ENCODE measurements around the gene PARP1. TPM values are rescaled to one million over a fixed set of nuclear protein-coding genes. Genes with fewer than 3 reads are reported as not detected.

The PARP1 gene
- polyA plus RNA-seq, 1 experiment = 111 TPM

DNA sequence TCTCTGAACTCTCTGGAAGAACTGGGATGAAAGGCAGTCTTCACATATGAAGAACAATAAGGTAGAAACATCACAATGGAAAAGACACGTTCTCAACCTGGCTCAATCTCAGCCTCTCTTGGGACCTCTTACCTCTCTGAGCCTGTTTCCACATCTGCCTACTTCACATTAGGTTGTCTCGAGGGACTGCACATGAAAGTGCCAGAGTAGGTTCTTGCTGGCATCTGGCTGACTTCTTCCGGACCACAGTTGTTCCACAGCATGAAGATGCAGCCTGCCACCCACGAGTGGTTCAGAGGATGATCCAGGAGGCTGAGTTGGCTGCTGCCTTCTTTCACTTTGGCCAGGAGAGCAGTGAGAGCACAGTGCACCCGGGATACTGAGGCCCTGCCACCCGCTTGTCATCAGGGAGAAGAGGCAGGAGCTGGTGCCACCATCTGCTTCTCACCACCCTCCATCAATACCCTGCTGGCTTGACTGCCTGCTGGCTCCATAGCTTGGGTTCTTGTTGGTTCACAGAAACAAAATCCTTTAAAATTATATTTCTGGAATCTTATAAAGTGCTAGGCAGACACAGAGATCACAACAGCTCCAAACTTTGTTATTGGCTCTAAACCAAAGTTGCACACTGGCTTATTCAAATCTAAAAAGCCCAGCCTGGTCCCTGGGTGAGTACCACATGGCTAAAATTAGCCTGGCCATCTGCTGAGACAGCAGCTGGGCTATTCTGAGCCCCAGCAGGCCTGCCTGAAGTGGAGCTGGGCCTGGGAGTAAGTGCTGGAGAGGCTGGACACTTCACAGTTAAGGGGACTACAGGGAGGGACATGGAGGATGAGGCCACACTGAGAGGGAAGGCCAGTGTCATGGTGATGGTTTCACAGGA is 52.0 kb downstream of the PARP1 start:
- Histone ChIP-seq H3K27ac (ENCODE audit: low read depth, low read length) (no peak overlapping the region), H3K9me3 (ENCODE audit: control insufficient read depth, insufficient read depth, low read length) (no peaks in the 10 kb centered on the region), H3K4me3 (ENCODE audit: low read depth, low read length) (no peak overlapping the region), H3K27me3 (ENCODE audit: control insufficient read depth, insufficient read depth, low read length) (no peaks in the 10 kb centered on the region)
- POLR2A ChIA-PET = no interaction called here
- DNase-seq (ENCODE audit: low read depth, low spot score) = no peak
- TF ChIP-seq, protein P1, sequence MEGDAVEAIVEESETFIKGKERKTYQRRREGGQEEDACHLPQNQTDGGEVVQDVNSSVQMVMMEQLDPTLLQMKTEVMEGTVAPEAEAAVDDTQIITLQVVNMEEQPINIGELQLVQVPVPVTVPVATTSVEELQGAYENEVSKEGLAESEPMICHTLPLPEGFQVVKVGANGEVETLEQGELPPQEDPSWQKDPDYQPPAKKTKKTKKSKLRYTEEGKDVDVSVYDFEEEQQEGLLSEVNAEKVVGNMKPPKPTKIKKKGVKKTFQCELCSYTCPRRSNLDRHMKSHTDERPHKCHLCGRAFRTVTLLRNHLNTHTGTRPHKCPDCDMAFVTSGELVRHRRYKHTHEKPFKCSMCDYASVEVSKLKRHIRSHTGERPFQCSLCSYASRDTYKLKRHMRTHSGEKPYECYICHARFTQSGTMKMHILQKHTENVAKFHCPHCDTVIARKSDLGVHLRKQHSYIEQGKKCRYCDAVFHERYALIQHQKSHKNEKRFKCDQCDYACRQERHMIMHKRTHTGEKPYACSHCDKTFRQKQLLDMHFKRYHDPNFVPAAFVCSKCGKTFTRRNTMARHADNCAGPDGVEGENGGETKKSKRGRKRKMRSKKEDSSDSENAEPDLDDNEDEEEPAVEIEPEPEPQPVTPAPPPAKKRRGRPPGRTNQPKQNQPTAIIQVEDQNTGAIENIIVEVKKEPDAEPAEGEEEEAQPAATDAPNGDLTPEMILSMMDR (IDR thresholded peaks at IDR 0.05; ENCODE audit: low read depth, low read length) = no peak
- CTCF ChIA-PET = interaction anchor here (0.9 to 1.7 kb wide), 2 partner anchors 52 to 230 kb away, joined by 4 read pairs; partner anchors contain the start of gene PARP1

- DNase-seq (ENCODE audit: low read depth, low spot score) = no peak
- CTCF ChIA-PET = interaction anchor here (1.7 kb wide), 1 partner anchor 53 kb away, joined by 4 read pairs; the partner anchor contains the start of gene PARP1
- POLR2A ChIA-PET = no interaction called here
- TF ChIP-seq, protein P1 (IDR thresholded peaks at IDR 0.05; ENCODE audit: low read depth, low read length) = no peak
- H3K9me3 ChIP-seq (ENCODE audit: control insufficient read depth, insufficient read depth, low read length) = no peaks in the 10 kb centered on the region
- H3K27ac ChIP-seq (ENCODE audit: low read depth, low read length) = no peak overlapping the region
- no peaks in the 10 kb centered on the region for H3K27me3 ChIP-seq (ENCODE audit: control insufficient read depth, insufficient read depth, low read length)
- no peak overlapping the region for H3K4me3 ChIP-seq (ENCODE audit: low read depth, low read length)
Measured at GRCh38 chr1:226355016-226355415, 52.9 kb downstream of the PARP1 start.

GRCh38 chr1:226353698-226354525 is 54.0 kb downstream of the PARP1 start:
- POLR2A ChIA-PET = no interaction called here
- H3K27me3 ChIP-seq (ENCODE audit: control insufficient read depth, insufficient read depth, low read length) = no peaks in the 10 kb centered on the region
- DNase-seq (ENCODE audit: low read depth, low spot score) = no peak
- TF ChIP-seq, protein P1 (IDR thresholded peaks at IDR 0.05; ENCODE audit: low read depth, low read length) = no peak
- H3K9me3 ChIP-seq (ENCODE audit: control insufficient read depth, insufficient read depth, low read length) = no peaks in the 10 kb centered on the region
- no peak overlapping the region for H3K4me3 ChIP-seq (ENCODE audit: low read depth, low read length)
- CTCF ChIA-PET = interaction anchor here (1.1 to 1.2 kb wide), 2 partner anchors 21 to 228 kb away, joined by 3 read pairs; no protein-coding TSS in a partner anchor
- no peak overlapping the region for H3K27ac ChIP-seq (ENCODE audit: low read depth, low read length)

DNA sequence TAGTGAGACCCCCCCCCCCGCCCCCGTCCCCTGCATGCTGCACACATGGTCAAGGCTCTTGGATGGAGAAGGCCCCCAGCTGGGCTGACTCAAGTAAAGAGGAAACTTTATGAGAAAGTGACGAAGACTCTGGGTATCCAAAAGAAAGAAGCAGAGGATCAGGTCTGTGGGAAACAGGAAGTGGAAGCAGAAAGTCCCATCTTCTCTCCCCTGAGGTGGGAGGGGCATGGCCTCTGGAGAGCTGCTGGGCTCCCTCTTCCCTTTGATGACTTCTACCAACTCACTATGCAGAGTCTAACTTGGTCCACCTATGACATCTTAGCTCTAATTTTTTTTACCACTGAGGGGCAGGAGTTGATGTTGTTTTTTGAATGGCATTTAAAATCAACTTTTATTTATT is 56.2 kb downstream of the PARP1 start:
- TF ChIP-seq, protein P1 (IDR thresholded peaks at IDR 0.05; ENCODE audit: low read depth, low read length) = no peak
- POLR2A ChIA-PET = no interaction called here
- Histone ChIP-seq H3K4me3 (ENCODE audit: low read depth, low read length) (no peak overlapping the region), H3K9me3 (ENCODE audit: control insufficient read depth, insufficient read depth, low read length) (no peaks in the 10 kb centered on the region), H3K27me3 (ENCODE audit: control insufficient read depth, insufficient read depth, low read length) (no peaks in the 10 kb centered on the region), H3K27ac (ENCODE audit: low read depth, low read length) (no peak overlapping the region)
- CTCF ChIA-PET = no interaction called here
- DNase-seq (ENCODE audit: low read depth, low spot score) = no peak

- Histone ChIP-seq H3K4me3 (ENCODE audit: low read depth, low read length) (no peak overlapping the region), H3K9me3 (ENCODE audit: control insufficient read depth, insufficient read depth, low read length) (no peaks in the 10 kb centered on the region), H3K27me3 (ENCODE audit: control insufficient read depth, insufficient read depth, low read length) (no peaks in the 10 kb centered on the region), H3K27ac (ENCODE audit: low read depth, low read length) (no peak overlapping the region)
- TF ChIP-seq, protein P1 (IDR thresholded peaks at IDR 0.05; ENCODE audit: low read depth, low read length) = no peak
- DNase-seq (ENCODE audit: low read depth, low spot score) = no peak
- ChIA-PET POLR2A (no interaction called here), CTCF (no interaction called here)
Measured at GRCh38 chr1:226350519-226350865, 57.4 kb downstream of the PARP1 start.
